ENCODE measurements around the gene TEX54.

GRCh38 chr11:62786318-62787004, 46.2 kb downstream of the TEX54 start:
- peak; percentile 89 to 92 for TF ChIP-seq CTCF (conservative IDR thresholded peaks at IDR 0.05 in 1 of 2, IDR thresholded peaks at IDR 0.05 in 1 of 2; ENCODE audit: low read depth in 1 of 2, low read length in 2 of 2)
- TF ChIP-seq EZH2 (IDR thresholded peaks at IDR 0.05; ENCODE audit: low read length, missing control alignments): no peak

Data from fibroblast of lung (primary cell).